Activated CD8-positive, alpha-beta memory T cell treated with anti-CD3 and anti-CD28 coated beads for 24 hours (primary cell): ENCODE measurements around the gene FIBCD1.
"Not testable (repeated sequence)": the region's sequence is repeated elsewhere in the genome, so short reads cannot be mapped to it uniquely, and the experiment has no call there.

ENCODE experiments used
- DNase-seq: peaks from one replicate; pipeline ENCODE4 v3.0.0-alpha.2; 2020

The FIBCD1 gene

DNA sequence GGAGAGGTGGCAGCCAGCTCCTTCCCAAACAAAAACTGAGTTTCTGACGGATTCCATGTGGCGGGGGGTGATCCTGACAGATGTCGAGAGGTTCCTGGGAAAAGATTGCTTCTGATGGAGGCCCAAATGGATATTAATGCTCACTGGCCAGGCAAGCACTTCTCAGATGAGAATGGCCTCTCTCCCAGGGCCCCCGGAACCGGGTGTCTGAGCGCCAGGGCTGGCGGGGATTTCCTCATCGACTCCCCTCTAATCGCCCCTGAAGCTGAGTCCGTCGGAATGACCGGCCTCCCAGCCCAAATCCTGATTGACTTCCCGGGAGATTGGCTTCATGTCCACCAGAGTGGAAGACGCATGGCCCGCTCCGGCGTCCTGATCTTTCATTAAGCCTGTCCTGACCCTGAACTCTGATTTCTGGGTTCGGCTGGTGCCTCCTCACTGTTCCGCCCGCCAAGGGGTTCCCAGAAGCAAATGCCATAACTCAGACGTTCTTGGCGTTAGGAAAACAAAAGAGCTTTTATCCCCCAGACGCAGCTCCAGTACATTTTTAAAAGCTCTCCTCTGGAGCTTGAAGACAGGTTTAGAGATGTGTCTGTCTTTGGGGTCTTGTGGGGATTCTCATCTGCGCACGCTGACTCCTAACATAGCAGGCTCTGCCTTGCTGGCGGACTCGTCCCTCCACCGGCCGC is 17.6 kb downstream of the FIBCD1 start:
- DNase-seq = no peak

DNA sequence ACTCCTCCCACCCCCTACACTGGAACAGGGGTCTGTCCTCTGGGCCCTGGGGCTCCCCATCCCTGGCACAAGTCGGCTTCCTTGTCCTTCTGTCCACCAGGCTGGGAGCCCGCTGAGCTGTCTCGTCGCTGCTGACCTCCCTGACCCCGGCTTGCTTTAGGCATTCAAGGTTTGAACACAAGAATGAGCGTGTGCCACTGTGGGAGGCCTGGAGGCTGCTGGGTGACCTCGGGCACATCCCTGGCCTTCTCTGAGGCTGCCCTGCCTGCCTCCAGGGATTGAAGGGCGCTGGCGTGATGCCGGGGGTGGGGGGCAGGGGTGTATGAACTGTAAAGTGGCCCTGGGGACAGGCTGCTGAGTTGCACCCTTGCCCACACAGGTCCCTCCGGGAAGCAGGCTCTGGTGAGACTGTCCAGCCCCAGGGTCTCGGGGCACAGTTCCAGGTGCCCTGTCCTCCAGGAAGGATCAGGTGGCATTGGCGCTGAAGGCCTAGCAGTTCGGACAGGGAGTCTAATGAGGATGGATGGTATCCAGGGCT is 18.2 kb downstream of the FIBCD1 start:
- no peak for DNase-seq

DNA sequence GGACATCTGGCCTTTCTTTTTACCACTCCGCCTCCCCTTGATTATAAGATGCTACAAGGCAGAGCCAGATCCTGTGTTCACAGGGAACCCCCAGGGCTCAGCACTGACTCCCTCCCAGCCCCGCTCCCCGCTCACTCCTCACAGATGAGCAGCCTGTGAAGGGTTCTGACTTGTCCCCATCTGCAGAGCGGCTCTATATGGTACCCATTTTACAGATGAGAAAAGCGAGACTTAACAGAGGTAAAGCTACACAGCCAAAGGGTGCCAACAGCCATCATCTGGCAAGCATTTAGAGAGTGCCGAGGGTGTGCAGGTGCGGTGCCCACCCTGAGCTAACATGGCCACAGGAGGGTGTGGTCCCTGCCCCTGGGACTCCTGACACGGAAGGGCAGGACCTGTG is 18.8 kb downstream of the FIBCD1 start:
- DNase-seq = no peak

DNA sequence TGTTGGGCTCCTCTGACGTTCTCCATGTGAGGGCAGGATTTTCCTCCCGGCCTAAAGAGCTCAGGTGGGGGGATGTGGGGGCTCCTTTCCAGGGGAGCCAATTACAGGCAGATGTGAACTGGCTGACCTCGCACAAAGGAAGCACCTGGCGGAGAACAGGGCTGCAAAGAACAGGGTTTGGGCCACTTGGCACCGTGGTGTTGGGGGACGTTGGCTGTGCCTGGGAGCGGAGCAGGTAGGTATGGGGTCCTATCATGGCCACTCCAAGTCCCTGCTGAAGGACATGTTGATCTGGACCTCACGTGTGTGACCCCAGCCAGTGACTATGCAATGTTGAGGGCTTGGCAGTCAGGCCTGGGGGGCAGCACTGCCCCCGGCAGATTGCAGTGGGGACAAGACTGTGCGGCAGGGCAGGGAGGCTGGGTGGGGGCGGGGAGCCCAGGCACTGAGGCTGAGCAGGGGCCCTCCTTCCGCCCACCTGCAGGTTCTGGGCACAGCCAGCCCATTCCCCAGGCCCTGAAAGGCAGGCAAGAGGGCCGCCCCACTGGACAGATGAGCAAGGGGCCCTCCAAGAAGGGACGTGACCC is 19.4 kb downstream of the FIBCD1 start:
- DNase-seq = no peak

DNA sequence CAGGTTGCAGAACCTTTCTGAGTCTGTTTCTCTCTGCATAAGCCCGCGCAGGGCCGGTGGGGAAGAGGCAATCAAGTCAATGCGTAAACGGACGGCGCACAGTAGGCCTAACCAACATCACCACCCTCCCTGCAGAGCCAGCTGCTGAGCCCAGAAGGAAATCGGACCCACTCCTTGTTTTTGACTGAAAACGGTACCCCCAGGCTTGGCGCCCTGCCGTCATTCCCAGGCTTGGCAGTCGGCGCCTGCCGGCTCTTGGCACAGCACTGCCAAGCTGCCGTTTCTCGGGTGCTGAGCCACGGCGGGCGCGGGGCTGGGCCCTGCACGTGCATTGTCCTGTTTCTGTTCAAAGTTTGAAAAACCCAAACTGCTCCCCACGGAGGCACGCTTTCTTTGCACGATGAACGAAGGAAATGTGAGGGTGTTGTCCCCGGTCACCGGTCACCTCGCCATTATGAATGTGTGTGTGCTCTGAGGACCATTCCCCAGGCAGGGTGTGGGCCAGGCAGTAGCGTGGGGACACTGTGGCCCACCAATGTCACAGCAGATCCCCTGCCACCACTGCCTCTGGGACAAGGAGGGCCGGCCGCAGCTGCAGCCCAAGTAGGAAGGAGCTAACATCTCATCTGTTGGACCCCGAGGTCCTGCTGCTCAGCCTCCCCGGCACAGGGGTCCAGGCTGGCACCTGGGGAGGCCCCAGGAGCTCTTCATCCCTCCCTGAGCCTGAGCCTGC is 20.1 kb downstream of the FIBCD1 start:
- DNase-seq = no peak

DNA sequence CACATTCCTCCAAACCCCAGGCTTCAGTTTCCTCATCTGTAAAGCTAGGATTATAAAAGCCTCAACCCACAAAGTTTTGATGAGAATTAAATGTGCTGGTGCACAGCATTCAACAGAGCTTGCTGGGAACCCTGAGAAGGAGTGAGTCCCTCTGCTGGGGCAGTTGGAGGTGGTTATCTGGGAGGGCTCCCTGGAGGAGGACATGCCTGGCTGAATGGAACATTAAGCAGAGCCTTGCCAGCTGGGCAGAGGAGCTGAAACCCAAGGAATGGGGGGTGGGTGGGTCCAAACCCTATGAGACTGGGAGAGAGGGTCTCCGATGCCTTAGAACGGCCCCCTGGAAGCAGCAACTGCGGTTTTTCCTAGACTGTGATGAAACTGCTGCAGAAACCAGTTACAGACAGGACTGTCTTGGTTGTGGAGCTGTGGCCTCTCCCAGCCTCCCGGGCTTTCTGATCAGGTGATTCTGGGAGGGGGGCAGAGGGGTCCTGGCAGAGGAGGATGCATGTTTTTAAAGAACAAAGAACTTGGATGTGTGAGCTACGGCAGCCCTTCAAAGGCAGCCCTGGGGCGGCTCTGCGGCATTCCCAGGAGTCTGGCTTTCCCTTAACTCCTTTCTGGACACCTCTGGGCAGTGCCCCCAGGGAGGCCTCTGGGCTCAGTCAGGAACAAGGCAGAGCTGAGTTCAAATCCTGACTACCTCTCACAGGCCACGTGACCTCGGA is 20.8 kb downstream of the FIBCD1 start:
- DNase-seq = no peak

DNA sequence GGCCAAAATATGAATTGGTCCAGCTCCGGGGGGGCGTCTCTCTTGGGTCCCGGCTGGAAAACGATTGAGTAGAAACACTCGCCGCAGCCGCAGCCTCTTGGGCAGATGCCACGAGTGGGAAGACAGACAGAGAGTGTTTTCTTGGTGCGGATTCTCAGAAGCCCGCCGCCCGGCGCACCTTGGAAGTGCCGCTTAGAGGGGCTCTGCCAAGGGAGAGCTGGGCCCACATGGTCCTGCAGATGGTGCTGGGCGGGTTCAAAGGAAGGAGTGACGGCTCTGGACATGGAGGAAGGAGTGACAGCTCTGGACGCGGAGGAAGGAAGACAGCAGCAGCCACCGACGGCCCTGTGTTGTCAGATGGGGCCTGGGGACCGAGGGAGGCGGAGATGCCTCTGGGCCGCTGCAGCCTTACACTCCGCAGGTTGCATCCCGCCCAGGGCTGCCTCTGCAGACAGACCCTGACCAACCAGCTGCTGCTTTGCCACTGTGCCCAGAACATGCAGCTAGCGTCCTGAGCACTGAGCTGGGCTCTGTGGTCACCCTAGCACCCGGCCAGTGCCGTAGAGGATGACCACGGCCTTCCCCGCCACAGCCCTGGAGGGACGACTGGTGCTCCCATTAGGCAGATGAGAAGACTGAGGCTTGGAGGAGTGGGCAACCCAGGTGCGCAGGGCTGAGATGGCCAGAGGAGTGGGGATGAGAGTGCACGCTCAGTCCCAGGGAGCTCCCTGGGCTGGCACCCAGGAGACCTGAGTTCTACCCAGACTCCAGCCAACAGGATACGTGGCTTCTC is 21.7 kb downstream of the FIBCD1 start:
- no peak for DNase-seq

DNA sequence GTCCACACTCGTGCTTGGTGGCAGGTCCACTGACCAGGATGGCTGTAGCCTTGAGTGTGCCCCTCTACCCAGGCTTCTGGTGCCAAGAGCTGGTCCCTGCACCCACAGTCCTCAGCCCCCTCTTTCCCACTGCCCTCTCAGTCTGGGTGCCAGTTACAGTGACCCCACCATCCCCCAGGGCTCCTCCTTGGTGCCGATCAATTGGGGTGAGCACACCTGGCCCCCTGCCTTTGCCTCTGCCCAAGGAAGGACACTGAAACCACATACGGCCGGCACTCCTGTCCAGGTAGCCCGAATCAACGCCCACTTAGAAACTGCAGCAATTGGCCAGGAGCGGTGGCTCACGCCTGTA is 24.0 kb downstream of the FIBCD1 start:
- DNase-seq = no peak

DNA sequence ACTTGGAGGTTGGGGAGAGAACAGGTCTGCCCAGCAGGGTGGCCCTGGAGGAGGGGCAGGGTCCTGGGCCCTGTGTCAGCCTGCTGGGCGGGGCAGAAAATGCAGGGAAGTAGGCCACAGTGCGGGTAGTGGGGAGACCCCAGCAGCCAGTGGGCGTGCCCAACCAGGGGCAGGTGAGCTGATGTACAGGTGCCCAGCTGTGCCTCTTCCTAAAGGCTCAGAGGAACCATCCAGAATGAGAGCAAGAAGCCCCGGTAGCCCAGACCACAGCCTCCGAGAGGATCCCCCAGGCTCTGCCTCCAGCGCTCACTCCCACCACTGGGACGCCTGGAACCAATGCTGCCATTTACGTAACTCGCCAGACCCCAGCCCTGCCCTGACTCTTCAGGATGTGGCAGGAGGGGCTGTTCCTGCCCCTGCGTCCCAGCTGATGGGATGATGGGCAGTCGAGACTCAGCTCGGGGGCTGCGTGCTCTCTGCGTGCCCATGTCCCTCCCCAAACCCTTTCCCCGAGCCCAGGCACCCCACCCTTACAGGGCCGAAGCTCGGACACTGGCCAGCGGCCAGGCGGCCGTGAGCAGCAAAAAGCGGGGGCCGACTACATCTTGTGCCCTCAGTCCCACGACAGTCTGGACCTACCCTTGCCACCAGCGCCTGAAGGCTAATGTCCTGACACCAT is 24.5 kb downstream of the FIBCD1 start:
- DNase-seq = no peak

DNA sequence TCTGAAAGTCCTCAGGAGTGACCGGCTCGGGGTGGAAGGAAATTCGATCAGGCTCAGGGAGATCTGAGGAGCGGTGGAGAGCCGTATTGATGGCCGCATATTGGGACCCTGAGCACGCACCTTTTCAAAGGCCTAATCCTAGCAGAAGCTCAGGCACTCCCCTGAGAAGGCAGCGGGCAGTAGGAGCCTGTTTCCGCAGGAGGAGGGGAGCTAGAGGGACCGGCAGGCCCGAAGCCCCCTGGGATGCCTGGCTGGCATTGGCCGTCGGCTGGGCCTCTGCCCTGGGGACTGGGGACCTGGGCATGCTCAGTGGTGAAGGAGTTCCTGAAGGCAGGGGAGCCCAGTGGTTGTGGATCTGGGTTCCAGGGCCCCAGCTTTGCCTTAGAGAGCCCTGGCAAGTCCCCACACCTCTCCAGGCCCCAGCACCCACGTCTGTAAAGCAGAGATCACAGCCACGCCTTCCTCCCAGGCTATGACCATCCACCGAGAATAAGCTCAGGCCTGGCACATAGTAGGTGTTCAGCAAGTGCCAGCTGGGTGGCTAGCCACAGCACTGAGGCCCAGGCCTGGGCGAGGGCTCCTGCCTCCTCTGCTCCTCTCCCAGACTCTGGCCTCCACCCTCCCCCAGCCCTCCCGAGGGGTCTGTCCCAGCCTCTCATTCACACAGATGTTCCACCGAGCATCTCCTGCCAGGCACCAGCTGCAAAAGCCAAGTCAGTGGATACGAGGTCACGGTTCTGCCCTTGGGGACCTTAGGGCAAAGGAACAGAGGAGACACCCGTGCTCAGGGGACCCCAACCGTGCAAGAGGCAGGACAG is 25.2 kb downstream of the FIBCD1 start:
- no peak for DNase-seq

DNA sequence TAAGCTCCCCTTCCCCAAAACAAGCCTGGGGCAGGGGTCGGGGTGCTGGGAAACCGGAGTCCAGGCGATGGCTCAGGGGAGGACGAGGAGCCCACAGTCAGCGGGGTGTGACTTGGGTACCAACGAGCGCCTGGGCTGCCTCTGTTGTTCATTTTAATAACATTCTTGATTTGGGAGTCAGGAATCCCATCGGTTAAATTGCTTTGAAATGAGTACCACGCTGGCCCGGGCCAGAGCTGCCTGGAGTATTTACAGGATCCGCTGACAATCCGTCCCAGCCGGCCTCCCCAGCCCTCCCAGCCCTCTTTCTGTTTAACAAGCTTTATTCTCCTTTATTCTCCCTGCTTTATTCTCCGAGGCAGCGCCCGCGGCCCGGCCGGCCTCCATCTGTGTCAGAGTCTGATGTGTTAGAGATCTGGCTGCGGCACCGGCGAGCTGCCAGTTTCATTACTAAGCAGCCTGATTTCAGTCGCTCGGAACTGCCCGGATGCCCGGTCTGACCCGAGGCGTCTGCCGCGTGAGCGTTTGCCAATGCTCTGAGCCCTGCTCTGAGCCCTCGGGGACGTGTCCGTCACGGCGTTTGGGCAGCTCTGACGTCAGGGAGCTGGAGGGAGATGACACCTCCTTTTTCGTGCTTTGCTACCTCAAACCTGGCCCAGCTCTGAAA is 26.0 kb downstream of the FIBCD1 start:
- DNase-seq = no peak

DNA sequence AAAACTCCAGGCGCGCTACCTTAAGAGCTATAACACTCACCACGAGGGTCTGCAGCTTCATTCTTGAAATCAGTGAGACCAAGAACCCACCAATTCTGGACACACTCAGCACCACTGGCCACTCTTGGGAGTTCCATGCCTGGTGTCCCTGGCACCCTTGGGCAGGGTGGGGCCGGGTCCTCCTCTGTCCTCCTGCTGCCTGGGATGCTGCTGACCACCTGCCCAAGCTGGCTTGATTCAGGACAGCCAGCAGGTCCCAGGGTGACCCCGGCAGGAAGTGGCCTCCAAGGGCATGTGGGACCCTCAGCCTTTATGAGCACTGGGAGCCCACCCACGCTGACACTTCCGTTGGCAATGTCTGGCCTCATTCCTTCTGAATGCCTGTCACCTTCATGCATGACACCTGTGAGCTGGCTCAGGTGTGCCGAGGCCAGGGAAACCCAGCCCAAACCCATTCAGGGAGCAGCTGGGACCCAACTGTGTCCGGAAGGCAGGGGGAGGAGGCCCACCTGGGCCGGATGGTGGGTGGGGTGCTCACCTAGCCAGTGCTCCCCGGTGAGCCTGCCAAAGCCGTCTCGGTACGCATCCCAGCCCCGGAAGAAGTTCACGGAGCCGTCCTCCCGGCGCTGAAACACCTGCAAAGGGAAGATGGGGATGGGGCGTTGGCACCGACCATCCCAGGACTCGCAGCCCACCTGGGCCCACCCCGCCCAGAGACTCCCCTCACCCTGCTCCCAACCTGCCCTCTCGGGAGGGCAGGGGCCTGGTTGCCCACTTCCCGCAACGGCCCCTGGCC is 27.6 kb downstream of the FIBCD1 start:
- DNase-seq = no peak

DNA sequence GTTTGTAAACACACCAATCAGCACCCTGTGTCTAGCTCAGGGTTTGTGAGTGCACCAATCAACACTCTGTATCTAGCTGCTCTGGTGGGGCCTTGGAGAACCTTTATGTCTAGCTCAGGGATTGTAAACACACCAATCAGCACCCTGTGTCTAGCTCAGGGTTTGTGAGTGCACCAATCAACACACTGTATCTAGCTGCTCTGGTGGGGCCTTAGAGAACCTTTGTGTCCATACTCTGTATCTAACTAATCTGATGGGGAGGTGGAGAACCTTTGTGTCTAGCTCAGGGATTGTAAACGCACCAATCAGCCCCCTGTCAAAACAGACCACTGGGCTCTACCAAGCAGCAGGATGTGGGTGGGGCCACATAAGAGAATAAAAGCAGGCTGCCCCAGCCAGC is 28.4 kb downstream of the FIBCD1 start:
- not testable (repeated sequence) for DNase-seq

DNA sequence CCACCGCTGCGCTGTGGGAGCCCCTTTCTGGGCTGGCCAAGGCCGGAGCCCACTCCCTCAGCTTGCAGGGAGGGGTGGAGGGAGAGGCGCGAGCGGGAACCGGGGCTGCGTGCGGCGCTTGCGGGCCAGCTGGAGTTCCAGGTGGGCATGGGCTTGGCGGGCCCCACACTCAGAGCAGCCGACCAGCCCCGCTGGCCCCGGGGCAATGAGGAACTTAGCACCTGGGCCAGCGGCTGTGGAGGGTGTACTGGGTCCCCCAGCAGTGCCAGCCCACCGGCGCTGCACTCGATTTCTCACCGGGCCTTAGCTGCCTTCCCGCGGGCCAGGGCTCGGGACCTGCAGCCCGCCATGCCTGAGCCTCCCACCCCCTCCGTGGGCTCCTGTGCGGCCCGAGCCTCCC is 29.0 kb downstream of the FIBCD1 start:
- not testable (repeated sequence) for DNase-seq

DNA sequence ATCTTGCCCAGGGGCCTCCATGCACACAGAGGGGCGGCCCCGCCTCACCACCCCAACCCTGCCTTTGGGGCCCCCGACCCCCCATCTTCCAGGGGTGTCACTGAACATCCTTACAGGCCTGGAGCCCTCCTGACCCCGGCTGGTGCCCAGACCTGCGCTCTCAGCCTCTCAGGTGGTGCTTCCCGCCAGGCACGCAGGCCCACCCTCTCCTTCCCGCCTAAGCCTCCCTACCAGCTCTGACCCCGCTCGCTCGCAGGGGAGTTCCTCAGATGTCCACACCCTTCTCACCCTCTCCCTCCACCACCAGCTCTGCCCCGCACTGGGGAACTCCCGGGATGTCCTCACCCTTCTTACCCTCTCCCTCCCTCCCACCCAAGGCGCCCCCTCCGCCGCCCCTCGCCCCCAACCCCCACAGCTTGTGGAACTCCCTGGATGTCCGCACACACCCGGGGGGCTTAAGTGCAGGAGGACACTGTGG is 30.1 kb downstream of the FIBCD1 start:
- DNase-seq = no peak

DNA sequence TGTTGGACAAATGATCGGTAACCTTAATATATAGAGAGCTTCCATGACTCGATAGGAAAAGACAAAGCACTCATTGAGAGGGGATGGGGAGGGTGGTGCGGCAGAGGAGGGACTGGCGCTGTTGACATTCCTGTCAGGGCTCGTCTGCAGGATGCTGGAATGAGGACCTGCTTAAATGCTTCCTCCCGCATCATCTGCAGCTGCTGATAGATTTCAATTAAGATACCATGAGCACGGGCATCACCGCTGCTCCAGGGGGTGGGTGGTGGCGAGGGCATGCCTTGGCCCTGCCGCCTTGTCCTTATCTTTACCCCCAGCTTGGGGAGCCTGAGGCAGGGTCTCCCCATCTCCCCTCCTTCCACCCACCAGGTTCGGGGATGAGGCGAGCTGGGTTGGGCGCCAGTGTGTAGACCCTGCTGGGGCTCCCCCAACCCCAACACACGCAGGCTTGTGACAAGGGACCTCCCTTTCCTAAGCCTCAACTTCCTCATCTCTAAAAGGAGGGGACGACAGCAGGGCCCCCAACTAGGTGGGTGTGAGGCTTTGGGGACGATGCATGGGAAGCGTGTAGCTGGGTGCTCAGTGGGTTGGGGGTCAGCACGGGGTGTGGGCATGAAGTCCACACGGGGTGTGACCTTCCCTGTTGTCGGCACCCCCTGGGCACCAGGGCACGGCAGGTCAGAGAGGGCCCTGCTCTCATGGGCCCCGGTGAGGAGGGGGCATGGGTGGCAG is 30.7 kb downstream of the FIBCD1 start:
- DNase-seq = no peak

DNA sequence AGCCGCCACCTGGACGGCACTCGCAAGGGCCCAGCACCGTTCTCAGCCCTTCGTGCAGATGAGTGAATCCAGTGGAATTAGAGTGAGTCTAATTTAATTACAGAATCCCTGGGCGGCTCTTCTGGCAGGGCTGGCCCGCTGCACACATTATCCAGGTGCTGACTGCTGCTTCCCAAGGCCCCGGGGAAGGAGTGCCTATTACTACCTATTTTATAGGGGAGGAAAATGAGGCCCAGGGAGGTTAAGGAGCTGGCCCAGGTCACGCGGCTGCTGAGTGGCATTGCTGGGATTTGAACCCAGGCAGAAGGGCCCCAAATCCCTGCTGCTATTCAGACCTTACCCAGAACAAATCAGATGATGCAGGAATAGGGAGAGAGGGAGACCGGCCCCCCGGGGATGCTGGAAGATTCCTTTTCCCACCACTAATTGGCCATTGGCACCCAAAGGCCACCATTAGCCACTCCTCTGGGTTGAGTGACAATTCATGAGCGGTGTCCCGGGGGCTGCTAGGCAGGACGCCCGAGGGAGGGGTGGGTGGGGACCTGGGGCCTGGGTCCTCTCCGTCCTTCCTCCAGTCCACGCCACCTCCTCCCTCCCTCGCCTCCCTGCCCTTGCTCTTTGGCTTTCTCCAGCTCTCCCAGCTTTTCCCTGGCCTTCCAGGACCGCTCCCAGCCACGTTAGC is 32.2 kb downstream of the FIBCD1 start:
- no peak for DNase-seq
